ENCODE measurements around the gene GYG1. TPM values are rescaled to one million over a fixed set of nuclear protein-coding genes. Genes with fewer than 3 reads are reported as not detected.

Gene GYG1
- polyA plus RNA-seq, 1 donor: 76.5 TPM

DNA sequence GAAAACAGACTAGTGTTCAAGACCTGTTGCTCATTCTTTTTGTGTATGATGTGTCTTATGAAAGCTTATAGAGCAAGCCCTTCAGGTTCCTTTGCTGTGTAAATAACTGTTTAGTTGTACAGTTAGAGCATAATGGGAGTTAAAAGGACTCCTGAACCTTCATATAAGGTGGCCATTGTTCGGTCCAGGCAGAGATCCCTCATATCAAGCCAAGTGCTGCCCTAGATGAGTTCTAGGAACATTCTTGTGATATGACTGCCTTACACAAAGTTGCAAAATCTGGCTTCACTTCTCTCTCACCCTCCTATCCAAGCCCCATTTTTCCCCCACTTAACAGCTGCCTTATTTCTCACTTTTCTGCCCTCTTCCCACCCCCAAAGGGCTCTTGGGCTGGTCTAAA is 26.9 kb downstream of the GYG1 start:
- no peak for DNase-seq

DNA sequence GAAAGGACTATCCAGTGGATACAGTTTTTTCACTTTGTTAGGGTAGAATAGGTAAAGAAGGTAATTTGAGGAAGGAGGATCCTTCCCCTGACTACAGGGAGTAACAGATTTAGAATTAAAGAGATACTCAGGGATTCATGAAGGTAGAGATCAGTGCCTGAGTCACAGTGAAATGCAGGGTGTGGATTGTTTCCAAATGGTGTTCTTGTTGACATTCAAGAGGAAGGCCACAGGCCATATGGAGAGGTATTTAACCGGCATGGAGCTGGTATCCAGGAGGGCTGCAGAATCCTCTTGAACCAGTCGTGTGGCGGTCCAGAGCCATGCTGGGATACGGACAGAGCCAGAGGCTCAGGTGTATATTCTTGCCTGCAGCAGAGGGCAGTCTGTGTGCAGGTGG is 28.2 kb downstream of the GYG1 start:
- no peak for DNase-seq

DNA sequence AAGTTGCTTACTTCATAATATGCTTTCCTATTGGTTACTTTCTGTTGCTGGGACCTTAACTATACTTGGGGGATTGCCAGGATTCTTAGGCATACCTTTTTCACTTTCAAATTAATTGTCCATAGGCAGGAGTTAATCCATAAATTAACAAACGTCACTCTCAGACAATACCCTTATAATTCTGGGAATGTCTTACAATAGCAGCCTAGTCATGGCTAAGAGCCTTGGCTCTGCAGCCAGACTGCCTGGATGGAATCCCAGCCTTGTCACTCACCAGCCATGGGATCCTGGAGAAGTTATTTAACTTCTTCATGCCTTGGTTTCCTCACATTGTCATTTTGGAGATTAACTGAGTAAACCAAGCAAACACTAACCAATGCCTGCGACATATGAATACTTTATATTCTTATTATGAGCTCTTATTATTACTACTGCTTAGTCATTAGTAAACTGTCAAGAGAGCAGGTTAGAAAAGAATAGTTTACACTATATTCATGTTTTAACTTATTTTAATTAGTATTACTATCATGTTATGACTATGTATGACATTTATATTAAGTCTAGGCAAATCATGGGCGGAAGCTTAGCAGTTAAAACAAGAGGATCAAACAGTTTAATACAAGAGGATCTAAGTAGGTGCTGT is 29.0 kb downstream of the GYG1 start:
- DNase-seq: no peak

DNA sequence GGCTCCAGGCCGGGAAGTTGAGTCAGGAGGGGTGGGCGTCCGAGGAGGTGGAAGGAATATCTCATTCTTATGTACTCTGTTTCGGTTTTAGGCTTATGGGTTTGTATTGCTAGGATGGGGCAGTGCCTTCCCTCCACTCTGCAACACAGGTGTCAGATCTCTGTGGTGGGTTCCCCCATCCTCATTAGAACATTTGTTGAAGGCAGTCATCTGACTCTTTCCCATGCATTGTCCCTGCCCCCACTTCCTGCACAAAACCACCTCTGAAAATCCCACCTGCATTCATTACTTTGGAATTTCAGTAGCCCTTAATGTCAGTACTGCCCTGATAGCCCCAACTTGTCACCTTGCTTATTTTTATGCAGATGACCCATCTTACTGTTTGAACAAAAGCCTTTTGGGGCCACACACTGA is 29.5 kb downstream of the GYG1 start:
- no peak for DNase-seq

DNA sequence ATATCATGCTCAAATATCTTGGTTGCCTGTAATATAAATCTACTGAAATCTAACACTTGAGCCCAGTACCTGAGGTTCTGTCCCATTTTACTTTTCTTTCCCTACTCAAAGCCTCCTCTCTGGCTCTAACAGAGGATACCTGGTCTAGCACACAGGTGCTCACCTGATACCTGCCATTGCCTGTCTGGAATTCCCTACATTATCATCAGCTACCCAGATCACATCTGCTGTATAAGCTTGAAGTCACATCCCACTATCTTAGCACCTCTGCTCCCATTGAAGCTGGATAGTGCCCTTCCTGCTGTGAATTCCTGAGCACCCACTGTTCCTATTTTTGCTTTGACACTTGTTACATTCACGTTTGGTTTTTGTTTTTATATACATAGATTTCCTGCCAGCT is 30.5 kb downstream of the GYG1 start:
- no peak for DNase-seq

DNA sequence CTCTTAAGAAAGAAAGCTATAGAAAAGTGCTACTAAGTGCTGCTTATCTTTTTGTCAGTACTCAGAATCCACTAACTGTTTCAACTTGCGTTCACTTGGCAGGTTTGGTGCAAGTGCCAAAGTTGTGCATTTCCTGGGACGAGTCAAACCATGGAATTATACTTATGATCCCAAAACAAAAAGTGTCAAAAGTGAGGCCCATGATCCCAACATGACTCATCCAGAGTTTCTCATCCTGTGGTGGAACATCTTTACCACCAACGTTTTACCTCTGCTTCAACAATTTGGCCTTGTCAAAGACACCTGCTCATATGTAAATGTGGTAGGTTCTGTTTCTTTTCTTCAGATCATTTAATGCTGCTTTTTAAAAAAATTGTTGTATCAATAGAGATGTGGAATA is 32.6 kb downstream of the GYG1 start:
- no peak for DNase-seq

DNA sequence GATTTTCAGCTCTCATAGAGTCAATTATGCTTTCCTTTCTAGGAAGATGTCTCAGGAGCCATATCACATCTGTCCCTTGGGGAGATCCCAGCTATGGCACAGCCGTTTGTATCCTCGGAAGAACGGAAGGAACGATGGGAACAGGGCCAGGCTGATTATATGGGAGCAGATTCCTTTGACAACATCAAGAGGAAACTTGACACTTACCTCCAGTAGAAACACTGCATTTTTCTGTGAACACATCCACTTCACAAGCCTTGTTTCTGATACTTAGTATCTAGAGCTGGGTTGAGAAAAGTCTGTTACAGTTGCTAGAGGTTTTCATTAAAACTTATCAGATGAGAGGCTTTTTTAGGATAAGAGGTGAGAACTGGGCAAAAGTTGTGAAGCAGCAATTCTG is 35.4 kb downstream of the GYG1 start:
- DNase-seq: no peak

DNA sequence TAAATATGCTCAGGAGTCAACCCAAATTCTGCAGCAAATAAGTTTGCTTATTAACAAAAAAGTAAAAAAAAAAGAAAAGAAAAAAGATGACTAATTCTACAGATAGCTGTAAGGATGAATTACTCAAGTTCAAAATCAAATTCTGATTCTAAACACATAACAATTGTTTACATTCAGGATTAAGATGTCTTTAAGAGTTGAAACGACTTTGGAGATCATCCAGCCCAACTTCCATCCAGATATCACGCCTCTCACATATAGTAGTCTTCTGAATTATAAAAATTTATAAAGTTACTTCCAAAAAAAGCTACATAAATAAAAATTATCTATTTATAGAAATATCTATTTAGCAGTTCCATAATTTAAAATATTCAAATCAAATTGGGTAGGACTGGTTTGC is 39.8 kb downstream of the GYG1 start:
- DNase-seq: no peak

DNA sequence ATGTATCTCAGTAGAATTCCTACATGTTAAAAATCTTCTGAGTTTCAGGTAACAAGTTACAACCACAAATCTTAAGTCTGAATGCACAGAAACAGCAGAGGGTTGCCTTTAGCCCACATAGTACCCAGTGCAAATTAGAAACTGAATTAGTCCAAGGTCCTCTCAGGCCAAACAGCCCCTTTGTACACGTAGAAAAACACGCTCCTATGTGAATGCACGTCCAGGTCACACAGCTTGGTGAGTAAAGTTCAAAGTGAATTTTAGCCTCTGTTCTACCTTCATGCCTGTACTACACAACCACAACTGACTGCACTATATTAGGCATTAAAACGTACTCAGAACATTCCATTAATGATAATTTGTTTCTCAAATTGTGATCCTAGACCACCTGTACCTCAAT is 46.3 kb downstream of the GYG1 start:
- DNase-seq: no peak

DNA sequence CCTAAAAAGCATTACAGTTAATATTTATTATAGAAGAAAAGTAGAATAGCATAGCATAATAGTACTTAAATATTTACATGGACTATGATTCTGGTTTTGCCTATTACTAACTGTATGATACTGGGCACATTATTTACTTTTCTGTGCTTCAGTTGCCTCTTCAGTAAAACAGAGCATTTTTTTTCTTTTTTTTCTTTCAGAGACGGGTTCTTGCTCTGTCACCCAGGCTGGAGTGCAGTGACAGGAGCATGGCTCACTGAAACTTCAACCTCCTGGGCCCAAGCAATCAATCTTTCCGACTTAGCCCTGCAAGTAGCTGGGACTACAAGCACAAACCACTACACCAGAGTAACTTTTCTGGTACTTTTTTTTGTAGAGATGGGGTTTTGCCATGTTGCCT is 47.0 kb downstream of the GYG1 start:
- DNase-seq: no peak

DNA sequence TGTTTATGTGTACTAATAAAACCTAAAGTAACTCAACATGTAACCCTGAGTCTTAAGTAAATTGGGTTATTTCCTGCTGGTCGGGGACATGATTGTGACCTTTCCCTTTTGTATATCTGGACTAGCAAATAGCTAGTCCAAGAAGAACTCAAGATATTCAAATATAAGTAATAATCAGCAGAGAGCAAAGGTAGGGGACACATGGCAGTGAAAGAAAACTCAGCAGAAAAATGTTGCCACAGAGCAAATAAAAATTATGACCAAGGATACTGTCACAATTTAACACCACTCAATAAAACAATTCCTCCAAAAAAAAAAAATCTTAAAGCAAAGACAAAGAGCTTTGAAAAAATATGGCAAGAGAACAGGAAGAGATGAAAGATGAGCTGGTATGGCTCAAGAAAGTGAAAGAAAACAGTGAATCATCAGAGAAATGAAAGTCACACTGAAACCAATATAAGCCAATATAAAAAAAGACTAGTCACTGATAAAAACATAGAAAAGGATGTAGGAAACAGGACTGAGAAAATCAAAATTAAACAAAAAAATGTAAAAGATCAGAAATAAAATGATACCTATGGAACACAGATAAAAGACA is 51.5 kb downstream of the GYG1 start:
- DNase-seq: no peak

DNA sequence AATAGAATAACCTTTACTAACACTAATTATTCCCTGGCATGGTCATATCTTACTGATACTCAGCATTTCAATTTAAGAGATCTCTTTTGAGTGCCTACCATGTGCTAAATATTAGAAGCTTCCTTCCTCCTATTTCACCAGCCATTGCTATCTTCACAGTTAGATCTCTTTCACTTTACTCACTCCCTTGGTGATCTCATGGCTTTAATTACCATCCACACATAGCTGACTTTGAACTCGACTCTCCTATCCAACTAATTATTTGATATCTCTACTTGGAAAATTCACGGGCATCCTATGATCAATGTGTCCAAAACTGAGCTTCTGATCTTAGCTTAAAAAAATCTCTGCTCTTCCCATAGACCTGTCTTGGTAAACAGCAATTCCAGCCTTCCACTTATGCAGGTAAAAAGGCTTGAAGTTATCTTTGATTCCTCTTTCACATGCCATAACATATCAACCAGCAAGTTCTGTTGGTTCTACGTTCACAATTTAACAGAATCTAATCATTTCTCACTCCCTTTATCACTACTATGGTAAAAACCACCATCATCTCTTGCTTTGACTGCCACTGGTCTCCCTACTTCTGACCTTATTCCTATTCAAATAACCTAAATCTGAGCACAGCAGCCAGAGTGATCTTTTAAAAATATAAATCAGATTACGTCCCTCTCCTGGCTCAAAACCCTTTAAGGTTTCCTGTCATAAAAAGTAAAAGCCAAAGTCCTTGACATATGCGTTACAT is 53.2 kb downstream of the GYG1 start:
- DNase-seq: no peak

DNA sequence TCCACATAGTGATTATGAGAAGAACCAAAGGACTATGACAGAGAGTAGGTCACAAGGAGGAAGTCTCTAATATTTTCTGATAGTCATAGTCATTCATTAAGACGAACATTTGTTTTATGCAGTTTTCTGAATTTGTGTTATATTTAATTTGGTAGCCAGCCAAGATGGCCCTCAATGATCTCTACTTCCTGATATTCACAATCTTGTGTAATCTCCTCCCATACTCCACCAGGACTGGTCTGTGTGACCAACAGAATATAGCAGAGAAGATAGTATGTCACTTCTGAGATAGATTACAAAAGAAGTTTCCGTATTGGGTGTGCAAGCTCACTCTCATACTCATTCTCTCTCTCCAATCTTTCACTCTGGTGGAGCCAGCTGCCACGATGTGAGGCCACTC is 64.2 kb downstream of the GYG1 start:
- no peak for DNase-seq

DNA sequence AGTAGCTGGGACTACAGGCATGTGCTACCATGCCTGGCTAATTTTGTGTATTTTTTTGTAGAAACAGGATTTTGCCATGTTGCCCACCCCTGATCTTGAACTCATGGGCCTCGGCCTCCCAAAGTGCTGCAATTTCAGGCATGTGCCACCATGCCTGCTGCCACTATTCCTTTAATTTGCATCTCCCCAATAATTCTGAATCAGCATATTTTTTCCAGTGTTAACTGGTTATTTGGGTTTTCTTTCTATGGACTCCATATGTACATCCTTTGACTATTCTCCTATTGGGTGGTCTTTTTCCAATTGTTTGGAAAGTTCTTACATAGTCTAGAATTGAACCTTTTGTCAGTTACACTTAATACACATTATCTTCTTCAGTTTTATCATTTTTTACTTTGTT is 66.9 kb downstream of the GYG1 start:
- no peak for DNase-seq

DNA sequence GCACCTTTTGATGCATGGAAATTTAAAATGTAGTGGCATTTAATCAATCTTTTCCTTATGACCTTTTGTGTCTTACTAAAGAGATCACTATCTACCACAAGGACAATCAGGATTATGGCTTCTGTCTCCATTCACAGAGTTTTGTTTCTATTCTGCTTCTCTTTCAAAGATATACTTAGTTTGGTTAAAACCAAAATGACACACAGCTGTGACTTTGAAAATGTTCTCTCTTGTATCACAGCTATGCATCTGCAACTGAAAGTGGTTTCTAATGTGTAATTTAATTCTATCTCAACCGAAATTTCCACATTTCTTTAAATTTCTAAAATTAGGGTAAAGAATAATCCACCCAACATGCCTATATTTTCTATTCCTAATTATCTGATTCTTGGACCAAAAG is 67.3 kb downstream of the GYG1 start:
- DNase-seq: no peak

DNA sequence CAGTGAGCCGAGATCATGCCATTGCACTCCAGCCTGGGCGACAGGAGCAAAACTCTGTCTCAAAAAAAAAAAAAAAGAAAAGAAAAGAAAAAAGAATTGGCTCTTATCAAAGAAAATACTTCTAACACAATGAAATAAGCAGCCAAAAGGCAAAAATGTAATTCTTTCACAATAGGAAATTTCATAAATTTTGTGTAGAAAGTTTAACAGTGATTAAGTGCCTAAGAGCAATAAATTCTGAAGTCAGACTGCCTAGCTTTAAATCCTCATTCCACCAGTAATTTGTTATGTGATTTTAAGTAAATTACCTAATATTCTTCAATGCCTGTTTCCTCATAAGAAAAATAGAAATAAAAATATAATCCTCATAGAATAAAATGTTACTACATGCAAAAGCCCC is 70.4 kb downstream of the GYG1 start:
- DNase-seq: no peak

DNA sequence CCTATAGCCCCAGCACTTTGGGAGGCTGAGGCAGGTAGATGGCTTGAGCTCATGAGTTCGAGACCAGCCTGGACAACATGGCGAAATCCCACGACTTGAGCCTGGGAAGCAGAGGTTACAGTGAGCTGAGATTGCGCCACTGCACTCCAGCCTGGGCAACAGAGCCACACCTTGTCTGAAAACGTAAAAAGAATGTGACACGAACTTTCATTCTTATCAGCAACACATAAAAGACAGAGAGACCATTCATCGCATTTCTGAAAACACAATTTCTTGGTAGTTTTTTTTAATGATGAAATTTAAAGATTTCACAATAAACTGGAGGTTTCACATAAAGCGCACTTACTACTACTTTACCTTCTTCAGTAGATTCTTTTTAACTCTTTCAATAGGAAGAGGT is 76.5 kb downstream of the GYG1 start:
- no peak for DNase-seq

Other genes with a start within 250 kb of the GYG1 start
- 0.90 TPM for gene CPB1, start 163.7 kb upstream of the GYG1 start, polyA plus RNA-seq (ENCODE audit: insufficient read length)
- gene CPA3, start 126.2 kb upstream of the GYG1 start, polyA plus RNA-seq (ENCODE audit: insufficient read length): 1.1 TPM
- gene HLTF, start 95.0 kb downstream of the GYG1 start, polyA plus RNA-seq (ENCODE audit: insufficient read length): 19.3 TPM
- gene HPS3, start 138.1 kb downstream of the GYG1 start, polyA plus RNA-seq (ENCODE audit: insufficient read length): 13.5 TPM
- 2.1 TPM for gene CP, start 230.3 kb downstream of the GYG1 start, polyA plus RNA-seq (ENCODE audit: insufficient read length)